Panc1 (cell line): ENCODE measurements around the gene PRR5L. TPM values are rescaled to one million over a fixed set of nuclear protein-coding genes. Genes with fewer than 3 reads are reported as not detected.

ENCODE experiments used
- ATAC-seq: fragments of 200-7000 bp; cut with Tn5 transposase; 2 replicates; pipeline ENCODE4 v1.9.1; 2020; ENCODE audit warnings: mild to moderate bottlenecking, moderate library complexity
- BruUV-seq: library from RNA; stranded (reverse); fragments of 400-500 nt; replicated peaks from 2 replicates; lab custom pipeline; 2021; lab: Mats Ljungman, UMichigan
- CTCF ChIA-PET: fragments of 300-600 bp; sonication (Branson Sonifier 250); formaldehyde crosslinking; loops from one replicate; lab custom pipeline; 2022; ENCODE audit warnings: antibody characterized with exemption; lab: Charles Lee
- POLR2A ChIA-PET: fragments of 300-600 bp; sonication (Branson Sonifier 250); formaldehyde crosslinking; loops from one replicate; lab custom pipeline; 2022; ENCODE audit warnings: antibody characterized with exemption; lab: Charles Lee
- DNase-seq: peaks from one replicate; pipeline ENCODE4 v3.0.0-alpha.2; 2010; ENCODE audit warnings: low read depth, low spot score
- H3K27ac ChIP-seq: 2 replicates; pipeline ENCODE4 v1.5.1; 2011; ENCODE audit warnings: mild to moderate bottlenecking, low read length, inconsistent platforms
- H3K27me3 ChIP-seq: fragments of 200-500 bp; sonication (Bioruptor generic); 2 replicates; pipeline ENCODE4 v1.6.0; 2014; ENCODE audit warnings: low read length, inconsistent platforms; ENCODE audit not compliant: control insufficient read depth, insufficient read depth
- H3K36me3 ChIP-seq: fragments of 200-500 bp; sonication (Bioruptor generic); 2 replicates; pipeline ENCODE4 v1.5.1; 2014; ENCODE audit warnings: inconsistent platforms, mild to moderate bottlenecking, low read length, moderate library complexity; ENCODE audit not compliant: control insufficient read depth, insufficient read depth
- H3K4me1 ChIP-seq: 2 replicates; pipeline ENCODE4 v1.5.1; 2011; ENCODE audit warnings: inconsistent platforms, mild to moderate bottlenecking, low read length, moderate library complexity; ENCODE audit not compliant: control insufficient read depth, insufficient read depth
- H3K4me3 ChIP-seq, 2 experiments: 2 replicates each; pipeline ENCODE4 v1.5.1; 2011 to 2012; ENCODE audit warnings: low read depth in 2 of 2, low read length in 2 of 2, mild to moderate bottlenecking in 2 of 2, inconsistent platforms in 1 of 2, moderate library complexity in 1 of 2
- H3K9me3 ChIP-seq: fragments of 200-500 bp; sonication (Bioruptor generic); 2 replicates; pipeline ENCODE4 v1.5.1; 2014; ENCODE audit warnings: low read depth, mild to moderate bottlenecking, inconsistent platforms, low read length, moderate library complexity; ENCODE audit not compliant: control insufficient read depth, insufficient read depth
- POLR2AphosphoS5 ChIP-seq: IDR thresholded peaks from 2 replicates; pipeline ENCODE4 v1.6.1; 2012; ENCODE audit warnings: mild to moderate bottlenecking, low read depth, low read length, moderate library complexity
- SIN3A ChIP-seq: IDR thresholded peaks from 2 replicates; pipeline ENCODE4 v1.6.1; 2012; ENCODE audit warnings: low read depth, mild to moderate bottlenecking, low read length, moderate library complexity, borderline replicate concordance; ENCODE audit not compliant: insufficient read depth
- TCF7L2 ChIP-seq: IDR thresholded peaks from 2 replicates; pipeline ENCODE4 v1.6.1; 2011; ENCODE audit warnings: mild to moderate bottlenecking, low read depth, low read length, inconsistent platforms
- in situ Hi-C: cut with HindIII; loops from 2 replicates; pipeline ENCODE4 v1.10.0; 2016; ENCODE audit warnings: low sequenced_read_pairs, low pct_unique_long_range_greater_than_20kb
- intact Hi-C: fragments of 100-400 bp; cut with micrococcal nuclease; formaldehyde crosslinking; loops from one replicate; pipeline ENCODE4 v1.10.0; 2022; ENCODE audit not compliant: unreplicated experiment
- total RNA-seq: library from RNA; stranded (reverse); gene quantifications from one replicate; pipeline ENCODE4 v1.2.1, GENCODE V29; 2021; ENCODE audit not compliant: unreplicated experiment
- TF ChIP-seq, protein P1 (sequence below), 2 experiments: IDR thresholded peaks; 2 replicates each; pipeline ENCODE4 v1.6.1; 2011 to 2012; ENCODE audit warnings: low read depth in 2 of 2, control low read depth in 1 of 2, low read length in 1 of 2, mild to moderate bottlenecking in 1 of 2, moderate library complexity in 1 of 2; ENCODE audit not compliant: insufficient read depth in 1 of 2
- TF ChIP-seq, protein P2 (sequence below): fragments of 450-650 bp; IDR thresholded peaks from 2 replicates; pipeline ENCODE4 v1.5.1; 2017; ENCODE audit warnings: mild to moderate bottlenecking

PRR5L gene
- total RNA-seq, 1 experiment from 2014 or later: 0.36 TPM

GRCh38 chr11:36464720-36465119 is 168.6 kb downstream of the PRR5L start:
- no peak overlapping the region for H3K27ac ChIP-seq
- no peaks in the 10 kb centered on the region for H3K9me3 ChIP-seq
- CTCF ChIA-PET: interaction anchor here (0.6 kb wide), 1 partner anchor 643 kb away, joined by 5 read pairs; no protein-coding TSS in a partner anchor
- ATAC-seq (no peak), DNase-seq (no peak)
- peaks cover 2% of the 10 kb centered on the region for H3K27me3 ChIP-seq
- intact Hi-C loops (no loop called here), in situ Hi-C loops (no loop called here)
- no peak overlapping the region for H3K4me3 ChIP-seq
- no TSS peak for BruUV-seq
- H3K4me1 ChIP-seq: no peaks in the 10 kb centered on the region
- no peak for TF ChIP-seq SIN3A
- no peak for TF ChIP-seq POLR2AphosphoS5
- TF ChIP-seq, protein P1, sequence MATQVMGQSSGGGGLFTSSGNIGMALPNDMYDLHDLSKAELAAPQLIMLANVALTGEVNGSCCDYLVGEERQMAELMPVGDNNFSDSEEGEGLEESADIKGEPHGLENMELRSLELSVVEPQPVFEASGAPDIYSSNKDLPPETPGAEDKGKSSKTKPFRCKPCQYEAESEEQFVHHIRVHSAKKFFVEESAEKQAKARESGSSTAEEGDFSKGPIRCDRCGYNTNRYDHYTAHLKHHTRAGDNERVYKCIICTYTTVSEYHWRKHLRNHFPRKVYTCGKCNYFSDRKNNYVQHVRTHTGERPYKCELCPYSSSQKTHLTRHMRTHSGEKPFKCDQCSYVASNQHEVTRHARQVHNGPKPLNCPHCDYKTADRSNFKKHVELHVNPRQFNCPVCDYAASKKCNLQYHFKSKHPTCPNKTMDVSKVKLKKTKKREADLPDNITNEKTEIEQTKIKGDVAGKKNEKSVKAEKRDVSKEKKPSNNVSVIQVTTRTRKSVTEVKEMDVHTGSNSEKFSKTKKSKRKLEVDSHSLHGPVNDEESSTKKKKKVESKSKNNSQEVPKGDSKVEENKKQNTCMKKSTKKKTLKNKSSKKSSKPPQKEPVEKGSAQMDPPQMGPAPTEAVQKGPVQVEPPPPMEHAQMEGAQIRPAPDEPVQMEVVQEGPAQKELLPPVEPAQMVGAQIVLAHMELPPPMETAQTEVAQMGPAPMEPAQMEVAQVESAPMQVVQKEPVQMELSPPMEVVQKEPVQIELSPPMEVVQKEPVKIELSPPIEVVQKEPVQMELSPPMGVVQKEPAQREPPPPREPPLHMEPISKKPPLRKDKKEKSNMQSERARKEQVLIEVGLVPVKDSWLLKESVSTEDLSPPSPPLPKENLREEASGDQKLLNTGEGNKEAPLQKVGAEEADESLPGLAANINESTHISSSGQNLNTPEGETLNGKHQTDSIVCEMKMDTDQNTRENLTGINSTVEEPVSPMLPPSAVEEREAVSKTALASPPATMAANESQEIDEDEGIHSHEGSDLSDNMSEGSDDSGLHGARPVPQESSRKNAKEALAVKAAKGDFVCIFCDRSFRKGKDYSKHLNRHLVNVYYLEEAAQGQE (IDR thresholded peaks at IDR 0.05; ENCODE audit: insufficient read depth in 1 of 2, low read depth in 2 of 2, low read length in 1 of 2): no peak
- TF ChIP-seq, protein P2, sequence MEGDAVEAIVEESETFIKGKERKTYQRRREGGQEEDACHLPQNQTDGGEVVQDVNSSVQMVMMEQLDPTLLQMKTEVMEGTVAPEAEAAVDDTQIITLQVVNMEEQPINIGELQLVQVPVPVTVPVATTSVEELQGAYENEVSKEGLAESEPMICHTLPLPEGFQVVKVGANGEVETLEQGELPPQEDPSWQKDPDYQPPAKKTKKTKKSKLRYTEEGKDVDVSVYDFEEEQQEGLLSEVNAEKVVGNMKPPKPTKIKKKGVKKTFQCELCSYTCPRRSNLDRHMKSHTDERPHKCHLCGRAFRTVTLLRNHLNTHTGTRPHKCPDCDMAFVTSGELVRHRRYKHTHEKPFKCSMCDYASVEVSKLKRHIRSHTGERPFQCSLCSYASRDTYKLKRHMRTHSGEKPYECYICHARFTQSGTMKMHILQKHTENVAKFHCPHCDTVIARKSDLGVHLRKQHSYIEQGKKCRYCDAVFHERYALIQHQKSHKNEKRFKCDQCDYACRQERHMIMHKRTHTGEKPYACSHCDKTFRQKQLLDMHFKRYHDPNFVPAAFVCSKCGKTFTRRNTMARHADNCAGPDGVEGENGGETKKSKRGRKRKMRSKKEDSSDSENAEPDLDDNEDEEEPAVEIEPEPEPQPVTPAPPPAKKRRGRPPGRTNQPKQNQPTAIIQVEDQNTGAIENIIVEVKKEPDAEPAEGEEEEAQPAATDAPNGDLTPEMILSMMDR: no peak
- TF ChIP-seq TCF7L2: no peak
- POLR2A ChIA-PET: no interaction called here
- no peaks in the 10 kb centered on the region for H3K36me3 ChIP-seq

- ChIA-PET CTCF (interaction anchor here (0.6 kb wide), 1 partner anchor 644 kb away, joined by 5 read pairs; no protein-coding TSS in a partner anchor), POLR2A (no interaction called here)
- Histone ChIP-seq H3K27ac (no peak overlapping the region), H3K9me3 (no peaks in the 10 kb centered on the region), H3K36me3 (no peaks in the 10 kb centered on the region), H3K4me3 (no peak overlapping the region), H3K4me1 (no peaks in the 10 kb centered on the region), H3K27me3 (peaks cover 2% of the 10 kb centered on the region)
- no peak for DNase-seq
- intact Hi-C loops (no loop called here), in situ Hi-C loops (no loop called here)
- BruUV-seq: no TSS peak
- TF ChIP-seq TCF7L2: no peak
- TF ChIP-seq, protein P1 (IDR thresholded peaks at IDR 0.05; ENCODE audit: insufficient read depth in 1 of 2, low read depth in 2 of 2, low read length in 1 of 2): no peak
- TF ChIP-seq SIN3A: no peak
- TF ChIP-seq, protein P2: no peak
- ATAC-seq: no peak
These were observed 169.5 kb downstream of the PRR5L start for GRCh38 chr11:36465449-36466163.
